Stomach (tissue), 9 donors: Measurements from ENCODE around the gene ENKD1. TPM values are rescaled to one million over a fixed set of nuclear protein-coding genes. Genes with fewer than 3 reads are reported as not detected.

Experiments
- DNase-seq, 2 donors: peaks; one replicate each; pipeline versions ENCODE4 v3.0.0 to v3.0.0-alpha.2; 2013 to 2019
- H3K27ac ChIP-seq, 5 donors: fragments of 200-600 bp in 4 of 5; sonication (generic) in 4 of 5; one replicate each; pipeline ENCODE4 v1.5.1; 2013 to 2019; ENCODE audit warnings: mild to moderate bottlenecking in 1 of 5, moderate library complexity in 1 of 5
- H3K27me3 ChIP-seq, 3 donors: fragments of 200-600 bp; sonication (generic); one replicate each; pipeline ENCODE4 v1.5.1; 2017 to 2019; ENCODE audit warnings: mixed run types in 1 of 3
- H3K36me3 ChIP-seq, 4 donors: fragments of 200-600 bp; sonication (generic); 1 replicate in 3 of 4; 2 replicates in 1 of 4; pipeline ENCODE4 v1.5.1; 2016 to 2019
- H3K4me1 ChIP-seq, 4 donors: fragments of 200-600 bp; sonication (generic); one replicate each; pipeline ENCODE4 v1.5.1; 2016 to 2019
- H3K4me3 ChIP-seq, 4 donors: fragments of 200-600 bp; sonication (generic) in 3 of 4; one replicate each; pipeline ENCODE4 v1.5.1; 2016 to 2019; ENCODE audit warnings: mild to moderate bottlenecking in 1 of 4
- H3K9me3 ChIP-seq, 4 donors: fragments of 200-600 bp; sonication (generic); one replicate each; pipeline ENCODE4 v1.5.1; 2016 to 2019
- EP300 ChIP-seq: sonication (generic); formaldehyde crosslinking; IDR thresholded peaks from one replicate; pipeline ENCODE4 v1.6.1; 2017; ENCODE audit warnings: antibody characterized with exemption
- POLR2A ChIP-seq, 4 donors: fragments of 450-650 bp; IDR thresholded peaks; one replicate each; pipeline ENCODE4 v1.6.1; 2016; ENCODE audit warnings: antibody characterized with exemption in 4 of 4, control low read depth in 2 of 4, mild to moderate bottlenecking in 1 of 4, moderate library complexity in 1 of 4
- POLR2AphosphoS5 ChIP-seq, 3 donors: sonication (generic); formaldehyde crosslinking; IDR thresholded peaks; one replicate each; pipeline ENCODE4 v1.6.1; 2016; ENCODE audit warnings: antibody characterized with exemption in 3 of 3
- WGBS, 5 donors: extraction: QIAGEN DNeasy Blood & Tissue Kit in 3 of 5; methylation state at CpG; one replicate each; pipeline versions ENCODE4 v1.1.5 to v1.1.7; 2013 to 2018; 5-methylcytosine and 5-hydroxymethylcytosine counted together
- intact Hi-C: fragments of 100-400 bp; cut with DNase I; formaldehyde crosslinking; loops from one replicate; pipeline ENCODE4 v1.15.1; 2023; ENCODE audit warnings: low total_unique reads
- polyA plus RNA-seq, 3 donors: library from polyadenylated mRNA; stranded (reverse); fragments of 200-250 nt; gene quantifications; one replicate each; pipeline ENCODE4 v1.2.3, GENCODE V29; 2013
- total RNA-seq, 5 donors: library from RNA; depleted of rRNA; stranded (reverse); fragments of >200 nt; gene quantifications; one replicate each; pipeline versions ENCODE4 v1.1.0 to v1.2.3, GENCODE V29; 2014 to 2016
- TF ChIP-seq, protein P1 (sequence below), 7 experiments: fragments of 450-650 bp in 4 of 7; fragments of 200-600 bp in 3 of 7; sonication (generic) in 3 of 7; IDR thresholded peaks; one replicate each; pipeline ENCODE4 v1.5.1; 2016 to 2019; ENCODE audit warnings: antibody characterized with exemption in 7 of 7, control low read depth in 2 of 7, mild to moderate bottlenecking in 1 of 7
- donor health status: healthy with polysubstance abuse.
- donor health status: Bipolar disorder and iron deficiency.
- donor health status: healthy.

ENKD1 gene
- total and polyA plus RNA-seq, 8 donors: 5.8 to 113 (median 20.1) TPM

DNA sequence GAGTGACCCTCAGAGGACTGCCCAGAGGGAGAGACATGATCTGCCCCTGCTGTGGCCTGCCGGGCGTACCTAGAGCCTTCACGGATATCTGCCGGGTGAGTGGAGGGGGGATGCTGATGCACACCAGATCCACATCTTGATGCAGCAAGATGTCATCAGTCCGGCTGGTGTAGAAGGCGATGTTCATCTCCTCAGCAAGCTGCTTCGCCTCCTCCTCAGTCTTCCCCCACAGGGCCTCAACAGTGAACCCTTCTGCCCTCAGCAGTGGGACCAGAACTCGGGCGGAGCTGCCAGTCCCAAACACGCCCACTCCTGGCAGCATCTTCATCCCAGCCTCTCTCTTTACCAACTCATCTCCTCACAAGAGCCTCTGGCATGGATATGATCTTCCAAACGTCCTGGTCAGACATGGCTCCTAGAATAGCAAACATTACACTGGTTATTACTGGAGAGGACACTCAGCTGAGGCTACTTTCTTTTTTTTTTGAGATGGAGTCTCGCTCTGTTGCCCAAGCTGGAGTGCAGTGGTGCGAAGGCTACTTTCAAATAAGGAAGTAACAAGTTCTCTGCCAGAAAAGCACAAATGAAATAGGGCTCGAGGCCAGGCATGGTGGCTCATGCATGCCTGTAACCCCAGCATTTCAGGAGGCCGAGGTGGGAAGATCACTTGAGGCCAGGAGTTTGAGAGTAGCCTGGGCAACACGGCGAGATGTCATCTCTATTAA is 19.0 kb upstream of the ENKD1 start:
- Histone ChIP-seq H3K27ac (peak overlapping the region in 2 of 5 donors; percentile 11 to 50), H3K36me3 (peaks cover 7 to 54% (median 38%) of the 10 kb centered on the region in 4 donors), H3K9me3 (no peaks in the 10 kb centered on the region), H3K27me3 (no peaks in the 10 kb centered on the region), H3K4me1 (peaks cover 0 to 9% (median 0%) of the 10 kb centered on the region in 4 donors), H3K4me3 (no peak overlapping the region)
- intact Hi-C loops: no loop called here
- WGBS, 5 donors: 89 to 93% (median 90%) methylated on average over 17 of the region's 17 CpGs
- no peak for DNase-seq
- no peak for TF ChIP-seq POLR2AphosphoS5 (IDR thresholded peaks at IDR 0.05)
- no peak for TF ChIP-seq EP300
- TF ChIP-seq, protein P1, sequence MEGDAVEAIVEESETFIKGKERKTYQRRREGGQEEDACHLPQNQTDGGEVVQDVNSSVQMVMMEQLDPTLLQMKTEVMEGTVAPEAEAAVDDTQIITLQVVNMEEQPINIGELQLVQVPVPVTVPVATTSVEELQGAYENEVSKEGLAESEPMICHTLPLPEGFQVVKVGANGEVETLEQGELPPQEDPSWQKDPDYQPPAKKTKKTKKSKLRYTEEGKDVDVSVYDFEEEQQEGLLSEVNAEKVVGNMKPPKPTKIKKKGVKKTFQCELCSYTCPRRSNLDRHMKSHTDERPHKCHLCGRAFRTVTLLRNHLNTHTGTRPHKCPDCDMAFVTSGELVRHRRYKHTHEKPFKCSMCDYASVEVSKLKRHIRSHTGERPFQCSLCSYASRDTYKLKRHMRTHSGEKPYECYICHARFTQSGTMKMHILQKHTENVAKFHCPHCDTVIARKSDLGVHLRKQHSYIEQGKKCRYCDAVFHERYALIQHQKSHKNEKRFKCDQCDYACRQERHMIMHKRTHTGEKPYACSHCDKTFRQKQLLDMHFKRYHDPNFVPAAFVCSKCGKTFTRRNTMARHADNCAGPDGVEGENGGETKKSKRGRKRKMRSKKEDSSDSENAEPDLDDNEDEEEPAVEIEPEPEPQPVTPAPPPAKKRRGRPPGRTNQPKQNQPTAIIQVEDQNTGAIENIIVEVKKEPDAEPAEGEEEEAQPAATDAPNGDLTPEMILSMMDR (IDR thresholded peaks at IDR 0.05): no peak
- no peak for TF ChIP-seq POLR2A (IDR thresholded peaks at IDR 0.05)

DNA sequence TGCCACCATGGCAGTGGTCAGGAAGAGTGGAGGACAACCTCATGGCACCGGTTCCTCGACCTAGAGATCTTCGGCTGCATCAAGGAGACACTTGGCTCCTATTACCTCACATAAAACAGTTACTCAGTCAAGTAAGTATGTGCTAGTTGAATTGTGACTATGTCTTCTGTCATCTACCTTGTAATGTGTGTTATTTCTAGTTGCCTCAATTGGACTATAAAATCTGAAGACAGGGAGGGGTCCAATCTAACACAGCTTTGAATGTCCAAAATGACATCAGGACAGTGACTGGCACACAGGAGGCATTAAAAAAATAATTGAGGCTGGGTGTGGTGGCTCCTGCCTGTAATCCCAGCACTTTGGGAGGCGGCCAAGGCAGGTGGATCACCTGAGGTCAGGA is 17.2 kb upstream of the ENKD1 start:
- intact Hi-C loops: no loop called here
- no peak for DNase-seq
- Histone ChIP-seq H3K4me3 (no peak overlapping the region), H3K27me3 (no peaks in the 10 kb centered on the region), H3K9me3 (no peaks in the 10 kb centered on the region), H3K4me1 (peaks cover 0 to 9% (median 1%) of the 10 kb centered on the region in 4 donors), H3K27ac (no peak overlapping the region), H3K36me3 (peaks cover 12 to 63% (median 43%) of the 10 kb centered on the region in 4 donors)
- 88 to 96% (median 95%) methylated on average over 4 of the region's 4 CpGs for WGBS, 5 donors
- TF ChIP-seq EP300: no peak
- TF ChIP-seq POLR2A (IDR thresholded peaks at IDR 0.05): no peak
- TF ChIP-seq POLR2AphosphoS5 (IDR thresholded peaks at IDR 0.05): no peak
- TF ChIP-seq, protein P1 (IDR thresholded peaks at IDR 0.05): no peak

DNA sequence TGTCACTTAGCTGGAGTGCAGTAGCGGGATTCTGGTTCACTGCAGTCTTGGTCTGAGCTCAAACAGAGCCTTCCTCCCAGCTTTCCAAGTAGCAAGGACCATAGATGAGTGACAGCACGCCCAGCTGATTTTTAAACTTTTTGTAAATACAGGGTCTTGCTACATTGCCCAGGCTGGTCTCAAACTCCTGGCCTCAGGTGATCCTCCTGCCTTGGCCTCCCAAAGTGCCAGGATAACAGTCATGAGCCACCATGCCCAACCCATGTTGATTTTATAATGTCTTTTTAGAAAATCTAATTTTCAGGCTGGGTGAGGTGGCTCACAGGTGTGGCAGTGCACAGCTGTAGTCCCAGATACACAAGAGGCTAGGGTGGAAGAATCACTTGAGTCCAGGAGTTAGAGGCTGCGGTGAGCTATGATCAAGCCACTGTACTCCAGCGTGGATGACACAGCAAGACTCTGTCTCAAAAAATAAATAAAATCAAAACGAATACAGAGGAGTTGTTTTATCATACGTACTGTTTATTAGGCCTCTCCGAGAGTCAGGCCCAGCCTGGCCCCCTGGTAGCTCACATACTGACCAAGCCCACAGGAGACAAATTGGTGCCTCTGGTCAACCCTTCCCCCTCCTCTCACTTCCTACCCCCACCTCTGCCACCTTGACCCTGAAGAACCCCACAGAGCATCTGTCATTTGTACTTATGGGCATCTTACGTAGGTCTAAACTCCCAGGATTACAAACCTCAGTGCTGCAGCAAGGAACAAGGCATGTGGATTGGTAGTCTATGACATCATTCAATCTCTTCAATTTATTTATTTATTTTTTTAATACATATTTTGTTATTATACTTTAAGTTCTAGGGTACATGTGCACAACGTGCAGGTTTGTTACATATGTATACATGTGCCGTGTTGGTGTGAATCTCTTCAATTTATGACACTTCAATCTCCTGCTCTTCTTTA is 13.7 kb upstream of the ENKD1 start:
- Histone ChIP-seq H3K4me3 (no peak overlapping the region), H3K36me3 (peaks cover 9 to 62% (median 43%) of the 10 kb centered on the region in 4 donors), H3K4me1 (peaks cover 0 to 11% (median 5%) of the 10 kb centered on the region in 4 donors), H3K27ac (no peak overlapping the region), H3K9me3 (no peaks in the 10 kb centered on the region), H3K27me3 (no peaks in the 10 kb centered on the region)
- WGBS, 5 donors: 90 to 94% (median 91%) methylated on average over 10 of the region's 10 CpGs
- TF ChIP-seq EP300 (no peak), POLR2AphosphoS5 (IDR thresholded peaks at IDR 0.05) (no peak), POLR2A (IDR thresholded peaks at IDR 0.05) (no peak)
- TF ChIP-seq, protein P1 (IDR thresholded peaks at IDR 0.05): no peak
- intact Hi-C loops: no loop called here
- DNase-seq: no peak

DNA sequence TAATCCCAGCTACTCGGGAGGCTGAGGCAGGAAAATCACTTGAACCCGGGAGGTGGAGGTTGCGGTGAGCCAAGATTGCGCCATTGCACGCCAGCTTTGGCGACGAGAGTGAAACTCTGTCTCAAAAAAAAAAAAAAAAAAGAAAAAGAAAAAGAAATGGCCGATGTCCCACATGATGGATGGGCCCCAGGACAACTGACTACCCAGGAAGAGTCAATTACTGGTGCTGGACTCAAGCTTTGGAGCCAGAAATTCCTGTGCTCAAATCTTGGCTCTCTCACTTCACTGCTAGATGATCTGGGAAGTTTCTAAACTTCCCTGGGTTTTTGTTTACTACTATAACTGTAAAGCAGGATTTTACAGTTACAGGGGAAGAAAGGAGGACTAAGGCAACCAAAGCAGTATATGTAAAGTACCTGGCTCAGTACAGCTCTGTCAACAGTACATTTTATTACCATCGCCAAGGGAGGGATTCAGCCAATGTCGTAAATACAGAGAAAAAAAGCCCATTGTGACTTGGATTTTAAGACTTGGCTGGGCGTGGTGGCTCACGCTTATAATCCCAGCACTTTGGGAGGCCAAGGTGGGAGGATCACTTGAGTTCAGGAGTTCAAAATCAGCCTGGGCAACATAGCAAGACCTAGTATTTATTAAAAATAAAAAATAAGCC is 11.9 kb upstream of the ENKD1 start:
- Histone ChIP-seq H3K27ac (peak overlapping the region in 1 of 5 donors; percentile 41), H3K4me1 (peaks cover 14 to 23% (median 18%) of the 10 kb centered on the region in 4 donors), H3K4me3 (no peak overlapping the region), H3K9me3 (no peaks in the 10 kb centered on the region), H3K27me3 (no peaks in the 10 kb centered on the region), H3K36me3 (peaks cover 4 to 49% (median 29%) of the 10 kb centered on the region in 4 donors)
- intact Hi-C loops: no loop called here
- DNase-seq: peak in 1 of 2 donors; percentile 42
- WGBS, 5 donors: 80 to 83% (median 81%) methylated on average over 12 of the region's 12 CpGs
- TF ChIP-seq POLR2AphosphoS5 (IDR thresholded peaks at IDR 0.05) (no peak), EP300 (no peak), POLR2A (IDR thresholded peaks at IDR 0.05) (no peak)
